GM12892 (cell line): ENCODE results near the gene KCNMB2.

ENCODE experiments used
- POLR2A ChIP-seq: IDR thresholded peaks from 2 replicates; pipeline ENCODE4 v1.6.1; 2011; ENCODE audit warnings: low read depth, low read length, control low read depth
- POLR2AphosphoS5 ChIP-seq: IDR thresholded peaks from 2 replicates; pipeline ENCODE4 v1.6.1; 2011; ENCODE audit warnings: low read depth, low read length, control low read depth
- TAF1 ChIP-seq: IDR thresholded peaks from 2 replicates; pipeline ENCODE4 v1.6.1; 2011; ENCODE audit warnings: low read depth, mild to moderate bottlenecking, control low read depth, low read length, borderline replicate concordance

DNA sequence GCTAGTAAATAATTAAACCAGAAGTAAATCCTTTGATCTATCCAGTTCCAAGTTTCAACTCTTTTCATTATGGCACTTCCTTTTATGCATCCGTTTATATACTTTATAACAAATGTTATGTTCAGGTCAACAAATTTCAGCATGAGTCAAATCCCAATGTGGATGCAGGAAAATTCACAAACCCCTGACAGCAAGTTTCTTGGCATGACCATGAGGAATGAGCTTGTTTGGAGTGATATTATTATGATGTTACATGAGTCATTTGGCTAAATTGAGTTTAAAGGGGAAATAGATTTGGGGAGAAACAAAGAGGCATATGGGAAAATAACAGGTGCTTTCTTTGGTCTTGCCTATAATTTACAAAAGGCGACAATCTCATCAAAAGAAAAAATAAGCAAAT, 32.1 kb upstream of the KCNMB2 start:
- no peak for TF ChIP-seq POLR2A
- no peak for TF ChIP-seq POLR2AphosphoS5
- no peak for TF ChIP-seq TAF1
